Neural crest cell (in vitro differentiated cells): Measurements from ENCODE around the gene FCN1. TPM values are rescaled to one million over a fixed set of nuclear protein-coding genes. Genes with fewer than 3 reads are reported as not detected.
A peak's percentile ranks its signal among the peaks of the same experiment; 100 is the strongest.

ENCODE experiments used
- DNase-seq: peaks from one replicate; pipeline ENCODE4 v3.0.0; 2021; ENCODE audit warnings: low read depth, mixed read lengths, low spot score
- H3K27ac Mint-ChIP-seq: one replicate; pipeline ENCODE4 v1.8.0; 2021; ENCODE audit warnings: mild to moderate bottlenecking, mixed read lengths; ENCODE audit not compliant: unreplicated experiment
- H3K27me3 Mint-ChIP-seq: 2 replicates; pipeline ENCODE4 v1.8.0; 2021; ENCODE audit warnings: low read depth, mild to moderate bottlenecking, mixed read lengths
- H3K36me3 Mint-ChIP-seq: 2 replicates; pipeline ENCODE4 v1.8.0; 2021; ENCODE audit warnings: low read depth, mild to moderate bottlenecking, mixed read lengths
- H3K4me1 Mint-ChIP-seq: 2 replicates; pipeline ENCODE4 v1.8.0; 2021; ENCODE audit warnings: mixed read lengths
- H3K4me3 Mint-ChIP-seq: one replicate; pipeline ENCODE4 v1.8.0; 2021; ENCODE audit warnings: mild to moderate bottlenecking, mixed read lengths
- H3K9me3 Mint-ChIP-seq: 2 replicates; pipeline ENCODE4 v1.8.0; 2021; ENCODE audit warnings: mixed read lengths
- total RNA-seq: library from RNA; stranded (reverse); gene quantifications from 2 replicates; pipeline ENCODE4 v1.2.1, GENCODE V29; 2021
- TF ChIP-seq, protein P1 (sequence below): fragments of 200-600 bp; sonication (generic); conservative IDR thresholded peaks from 2 replicates; pipeline ENCODE4 v1.5.0; 2021; ENCODE audit warnings: antibody characterized with exemption, mild to moderate bottlenecking

The FCN1 gene
- total RNA-seq, 1 donor from 2014 or later, result not detected

DNA sequence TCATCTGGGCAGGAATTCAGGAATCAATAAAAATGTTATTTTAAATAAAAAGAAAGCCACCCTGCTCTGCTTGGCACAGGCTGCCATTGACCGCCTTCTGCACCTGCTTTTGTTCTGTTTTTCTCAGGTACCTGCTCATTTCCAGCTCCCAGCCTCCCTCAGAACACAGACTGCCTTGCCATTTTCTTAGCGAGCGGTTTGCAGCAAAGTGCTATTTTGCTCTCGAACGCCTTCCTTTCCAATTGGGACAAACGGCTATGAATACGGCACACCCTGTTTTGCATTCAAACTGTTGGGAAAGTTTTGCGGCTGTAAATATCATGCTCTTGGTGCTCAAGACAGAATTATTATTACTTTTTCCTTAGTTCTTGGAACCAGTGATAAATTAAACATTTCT is 25.1 kb upstream of the FCN1 start:
- H3K27me3 Mint-ChIP-seq, result peaks cover 3% of the 10 kb centered on the region
- H3K27ac Mint-ChIP-seq, result no peak overlapping the region
- H3K4me1 Mint-ChIP-seq, result peaks cover 20% of the 10 kb centered on the region
- TF ChIP-seq, protein P1, sequence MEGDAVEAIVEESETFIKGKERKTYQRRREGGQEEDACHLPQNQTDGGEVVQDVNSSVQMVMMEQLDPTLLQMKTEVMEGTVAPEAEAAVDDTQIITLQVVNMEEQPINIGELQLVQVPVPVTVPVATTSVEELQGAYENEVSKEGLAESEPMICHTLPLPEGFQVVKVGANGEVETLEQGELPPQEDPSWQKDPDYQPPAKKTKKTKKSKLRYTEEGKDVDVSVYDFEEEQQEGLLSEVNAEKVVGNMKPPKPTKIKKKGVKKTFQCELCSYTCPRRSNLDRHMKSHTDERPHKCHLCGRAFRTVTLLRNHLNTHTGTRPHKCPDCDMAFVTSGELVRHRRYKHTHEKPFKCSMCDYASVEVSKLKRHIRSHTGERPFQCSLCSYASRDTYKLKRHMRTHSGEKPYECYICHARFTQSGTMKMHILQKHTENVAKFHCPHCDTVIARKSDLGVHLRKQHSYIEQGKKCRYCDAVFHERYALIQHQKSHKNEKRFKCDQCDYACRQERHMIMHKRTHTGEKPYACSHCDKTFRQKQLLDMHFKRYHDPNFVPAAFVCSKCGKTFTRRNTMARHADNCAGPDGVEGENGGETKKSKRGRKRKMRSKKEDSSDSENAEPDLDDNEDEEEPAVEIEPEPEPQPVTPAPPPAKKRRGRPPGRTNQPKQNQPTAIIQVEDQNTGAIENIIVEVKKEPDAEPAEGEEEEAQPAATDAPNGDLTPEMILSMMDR, result no peak
- no peaks in the 10 kb centered on the region for H3K36me3 Mint-ChIP-seq
- H3K9me3 Mint-ChIP-seq, result no peaks in the 10 kb centered on the region
- DNase-seq, result no peak
- H3K4me3 Mint-ChIP-seq, result no peak overlapping the region

DNA sequence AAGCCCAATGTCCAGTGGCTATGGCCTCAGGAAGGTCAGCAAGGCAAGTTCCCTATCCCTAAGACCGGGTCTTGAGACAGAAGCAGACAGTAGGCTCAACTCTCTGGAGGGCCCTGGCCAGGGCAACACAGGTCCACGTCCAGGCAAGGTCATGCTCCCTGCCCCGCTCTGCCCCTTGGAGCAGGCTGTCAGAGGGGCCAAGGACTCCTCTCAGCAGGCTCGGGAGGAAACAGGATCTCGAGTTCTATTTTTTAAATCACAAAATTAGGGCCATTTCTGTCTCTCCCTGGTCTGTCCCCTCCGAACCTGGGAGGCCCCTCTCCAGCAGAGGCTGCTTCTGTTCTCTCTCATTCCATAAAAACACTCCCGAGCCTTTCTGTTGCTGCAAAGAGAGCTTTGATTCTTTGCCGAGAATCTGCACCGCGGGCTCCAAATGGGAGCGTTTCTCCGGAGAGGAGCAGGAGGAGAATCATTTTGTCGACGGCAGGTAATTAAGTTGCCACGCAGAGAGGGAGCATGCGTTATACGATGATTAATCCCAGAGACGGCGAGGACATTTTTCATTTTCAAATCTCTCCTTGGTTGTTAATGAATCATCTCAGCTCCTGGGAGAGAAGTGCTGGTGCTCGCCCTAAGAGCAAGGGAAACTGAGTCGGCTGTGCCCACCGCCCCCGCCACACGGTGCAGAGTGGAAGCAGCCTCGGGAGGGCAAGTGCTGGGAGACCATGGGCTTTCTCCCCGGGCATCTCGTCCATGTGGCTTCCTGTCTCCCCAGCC is 24.5 kb upstream of the FCN1 start:
- Mint-ChIP-seq H3K27ac (no peak overlapping the region), H3K4me1 (peaks cover 20% of the 10 kb centered on the region), H3K4me3 (no peak overlapping the region), H3K9me3 (no peaks in the 10 kb centered on the region), H3K27me3 (peaks cover 3% of the 10 kb centered on the region), H3K36me3 (no peaks in the 10 kb centered on the region)
- no peak for DNase-seq
- TF ChIP-seq, protein P1, result no peak

DNA sequence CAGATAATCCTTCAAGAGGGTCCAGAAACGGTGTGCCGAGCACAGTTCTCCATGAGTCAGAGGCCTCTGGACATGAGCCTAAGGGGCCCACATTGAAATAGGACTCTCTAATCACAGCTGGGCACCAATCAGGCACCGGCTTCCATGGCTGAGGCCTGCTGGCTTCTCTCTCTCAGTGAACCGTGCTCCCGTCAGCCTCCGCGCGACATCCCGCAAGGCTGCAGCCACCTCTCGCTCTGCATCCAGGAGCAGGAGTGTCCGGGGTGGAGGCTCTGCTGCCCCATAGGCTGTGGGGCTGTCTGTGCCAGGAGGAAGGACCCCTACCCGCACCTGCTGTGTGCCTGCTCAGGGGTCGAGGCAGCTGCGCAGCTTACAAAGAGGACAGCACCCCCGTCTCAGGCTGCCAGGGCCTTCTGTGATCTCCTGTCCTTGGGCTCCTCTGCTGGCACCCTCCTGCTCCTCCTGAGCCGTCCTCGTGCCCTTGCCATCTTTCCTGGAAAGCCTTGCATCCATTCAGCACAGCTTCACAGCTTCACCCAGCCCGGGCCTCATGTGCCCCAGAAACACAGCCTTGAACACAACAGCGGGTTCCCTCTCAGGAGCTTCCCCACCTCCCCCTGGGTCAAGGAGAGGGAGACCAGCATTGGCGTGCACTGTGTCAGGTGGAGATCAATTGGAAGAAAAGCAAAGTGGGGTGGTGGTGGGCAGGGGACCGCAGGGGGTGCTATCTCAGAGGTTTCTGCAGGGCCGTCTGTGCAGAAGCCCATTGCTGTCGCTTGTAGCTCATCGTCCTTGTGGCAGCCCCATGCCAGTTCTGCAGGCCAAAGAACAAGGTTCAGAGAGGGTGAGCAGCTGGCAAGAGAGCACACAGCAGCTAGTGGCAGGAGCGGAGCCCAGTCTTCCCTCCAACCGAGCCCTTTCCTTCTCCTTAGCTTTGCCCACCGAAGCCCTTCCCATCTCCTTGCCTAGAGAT is 22.8 kb upstream of the FCN1 start:
- no peak overlapping the region for H3K4me3 Mint-ChIP-seq
- H3K9me3 Mint-ChIP-seq, result no peaks in the 10 kb centered on the region
- no peak for DNase-seq
- H3K36me3 Mint-ChIP-seq, result no peaks in the 10 kb centered on the region
- H3K4me1 Mint-ChIP-seq, result peaks cover 23% of the 10 kb centered on the region
- H3K27me3 Mint-ChIP-seq, result peaks cover 3% of the 10 kb centered on the region
- TF ChIP-seq, protein P1, result no peak
- no peak overlapping the region for H3K27ac Mint-ChIP-seq

DNA sequence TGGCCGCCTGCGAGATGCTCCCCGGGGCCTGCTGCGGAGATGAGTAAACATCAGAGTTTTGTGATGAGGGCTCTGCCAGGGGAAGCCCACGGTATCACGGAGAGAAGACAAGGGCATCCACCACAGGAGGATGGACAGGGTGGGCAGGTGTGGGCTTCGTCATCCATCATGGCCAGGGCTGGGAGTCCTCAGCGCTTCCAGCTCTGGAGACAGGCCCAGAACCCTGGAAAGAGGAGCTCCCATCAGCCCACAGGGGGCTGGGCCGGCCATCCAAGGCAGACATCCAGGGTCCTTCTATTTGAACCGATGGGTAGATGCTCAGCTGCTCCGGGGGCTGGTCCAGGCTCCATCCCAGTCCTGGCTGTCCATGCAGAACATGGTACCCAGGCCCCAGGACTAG is 22.1 kb upstream of the FCN1 start:
- Mint-ChIP-seq H3K4me3 (no peak overlapping the region), H3K4me1 (peaks cover 27% of the 10 kb centered on the region), H3K36me3 (no peaks in the 10 kb centered on the region), H3K27ac (no peak overlapping the region), H3K27me3 (peaks cover 3% of the 10 kb centered on the region), H3K9me3 (no peaks in the 10 kb centered on the region)
- no peak for DNase-seq
- TF ChIP-seq, protein P1, result no peak

DNA sequence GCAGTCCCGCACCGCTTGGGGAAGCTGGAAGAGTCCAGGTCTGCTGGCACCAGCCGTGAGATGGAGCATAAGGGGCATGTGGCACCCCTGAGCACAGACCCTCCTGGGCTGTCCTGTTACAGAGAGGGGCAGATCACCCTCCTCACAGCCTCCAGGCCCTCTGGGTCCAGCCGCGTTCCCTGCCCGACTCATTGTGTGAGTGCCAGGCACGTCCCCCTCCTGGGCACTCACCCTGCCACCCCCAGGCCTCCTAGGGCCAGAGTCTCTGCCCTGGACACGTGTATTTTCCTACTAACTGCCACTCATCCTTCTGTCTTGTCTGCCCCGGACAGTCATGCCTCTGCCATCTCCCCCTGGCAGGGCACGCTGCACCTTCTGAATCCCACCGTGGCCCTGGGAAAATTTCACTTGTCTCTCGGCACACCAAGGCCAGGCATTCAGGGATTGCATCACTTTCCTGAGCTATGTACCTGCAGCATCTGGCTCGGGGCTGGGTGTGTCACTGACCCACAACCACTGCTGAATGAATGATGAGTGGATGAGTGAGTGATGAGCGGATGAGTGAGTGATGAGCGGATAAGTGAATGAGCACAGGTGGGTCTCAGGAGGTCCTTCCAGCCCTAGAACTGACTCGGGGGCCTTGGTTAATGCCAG is 21.5 kb upstream of the FCN1 start:
- Mint-ChIP-seq H3K4me3 (no peak overlapping the region), H3K9me3 (no peaks in the 10 kb centered on the region), H3K27ac (peak overlapping the region; percentile 28), H3K36me3 (no peaks in the 10 kb centered on the region), H3K27me3 (no peaks in the 10 kb centered on the region), H3K4me1 (peaks cover 23% of the 10 kb centered on the region)
- no peak for DNase-seq
- TF ChIP-seq, protein P1, result no peak
